HG03521 (cell line): ENCODE data around the gene VWA7.

Source experiments
- ATAC-seq: cut with Tn5 transposase; IDR thresholded peaks from one replicate; pipeline ENCODE4 v1.9.1; 2021; ENCODE audit warnings: mild to moderate bottlenecking, moderate library complexity; ENCODE audit not compliant: unreplicated experiment

Gene VWA7

DNA sequence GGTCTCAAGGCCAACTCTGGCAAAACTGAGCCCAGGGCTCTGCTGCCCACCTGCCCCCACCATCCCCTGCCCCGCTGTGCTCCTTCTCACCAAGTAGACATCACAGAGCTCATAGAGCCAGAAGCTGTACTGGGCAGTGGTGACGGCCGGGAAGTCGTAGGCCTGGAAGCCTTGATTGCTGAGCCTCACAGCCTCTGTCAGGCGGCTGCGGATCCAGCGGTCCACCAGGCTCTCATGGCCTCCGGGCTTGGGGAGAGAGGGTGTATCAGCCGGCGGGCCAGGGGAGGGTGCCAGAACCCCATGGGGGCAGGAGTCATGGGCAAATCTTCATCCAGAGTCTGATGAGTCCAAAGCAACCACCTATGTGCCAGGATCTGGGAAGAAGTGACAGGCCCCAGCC, 2.8 kb upstream of the VWA7 start:
- no peak for ATAC-seq

DNA sequence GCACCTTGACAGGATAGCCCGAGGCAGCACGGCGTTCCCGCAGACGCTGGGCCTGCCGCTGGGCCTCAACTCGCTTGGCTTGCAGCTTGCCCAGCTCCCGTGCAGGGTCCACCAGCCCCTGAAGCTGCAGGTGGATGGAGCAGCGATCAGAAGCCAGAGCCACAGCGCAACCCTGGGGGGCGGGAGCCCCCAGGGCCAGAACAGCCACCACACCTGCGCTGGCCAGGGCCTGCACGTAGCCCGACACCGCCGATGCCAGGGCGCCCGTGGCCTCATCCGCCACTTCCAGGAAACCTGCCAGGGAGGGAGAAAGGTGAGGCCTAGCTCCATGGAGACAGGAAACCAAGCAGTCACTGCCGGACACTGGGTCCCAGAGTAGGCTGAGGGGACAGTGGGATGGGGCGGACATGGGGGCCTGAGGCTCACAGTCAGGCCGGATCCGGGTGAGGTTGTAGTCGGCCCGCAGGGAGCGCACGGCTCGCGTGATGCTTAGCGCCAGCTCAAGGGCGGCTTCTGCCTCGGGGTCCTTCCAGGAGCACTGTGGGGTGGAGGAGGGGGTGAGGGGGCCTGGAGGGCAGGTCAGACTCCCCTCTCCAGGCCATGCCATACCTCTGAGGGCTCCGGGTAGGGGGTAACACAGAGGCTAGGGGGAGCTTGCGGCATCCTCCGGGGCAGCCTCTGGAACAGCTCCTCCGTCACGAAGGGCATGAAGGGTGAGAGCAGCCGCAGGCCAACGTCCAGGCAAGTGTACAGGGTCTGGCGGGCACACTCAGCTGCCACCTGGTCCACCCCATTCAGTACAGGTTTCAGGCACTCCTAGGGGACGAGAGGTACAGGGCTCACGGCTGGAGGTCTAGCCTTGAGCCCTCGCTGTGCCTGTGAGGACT, 2.1 kb upstream of the VWA7 start:
- ATAC-seq, result no peak

DNA sequence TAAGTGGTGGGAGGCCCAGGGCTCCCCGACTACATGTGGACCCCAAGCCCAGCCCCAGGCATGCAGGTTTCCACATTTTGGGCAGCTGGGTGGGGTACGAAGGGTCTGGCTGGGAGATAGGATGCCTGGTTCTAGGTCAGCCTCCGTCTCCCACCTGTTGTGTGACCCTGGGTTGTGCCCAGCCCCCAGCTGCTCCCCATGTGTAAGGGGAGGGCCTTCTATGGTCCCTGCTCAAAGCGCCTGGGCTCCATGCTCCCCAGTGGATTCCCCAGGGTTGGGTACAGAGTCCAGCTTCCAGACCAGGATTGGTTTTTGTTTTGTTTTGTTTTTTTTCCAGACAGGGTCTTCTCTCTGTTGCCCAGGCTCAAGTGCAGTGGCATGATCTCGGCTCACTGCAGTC, 1.1 kb upstream of the VWA7 start:
- no peak for ATAC-seq

DNA sequence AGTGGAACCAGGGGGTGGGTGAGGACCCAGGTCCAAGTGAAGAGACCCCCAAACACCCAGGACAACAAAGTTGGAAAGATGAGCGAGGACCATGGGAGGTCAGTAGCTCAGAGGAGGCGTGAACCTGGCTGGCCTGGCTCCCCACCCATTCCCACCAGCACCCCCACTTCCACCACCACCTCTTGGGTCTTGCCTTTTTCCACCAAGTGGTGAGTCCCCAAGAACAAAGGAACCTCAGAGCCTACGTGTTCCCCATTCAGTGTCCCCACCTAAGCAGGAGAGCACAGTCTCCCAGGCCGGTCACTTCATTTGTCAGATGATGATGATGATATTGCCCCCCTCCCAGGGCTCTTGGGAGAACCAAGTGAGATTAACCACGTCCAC, 531 bp upstream of the VWA7 start:
- ATAC-seq, result no peak

DNA sequence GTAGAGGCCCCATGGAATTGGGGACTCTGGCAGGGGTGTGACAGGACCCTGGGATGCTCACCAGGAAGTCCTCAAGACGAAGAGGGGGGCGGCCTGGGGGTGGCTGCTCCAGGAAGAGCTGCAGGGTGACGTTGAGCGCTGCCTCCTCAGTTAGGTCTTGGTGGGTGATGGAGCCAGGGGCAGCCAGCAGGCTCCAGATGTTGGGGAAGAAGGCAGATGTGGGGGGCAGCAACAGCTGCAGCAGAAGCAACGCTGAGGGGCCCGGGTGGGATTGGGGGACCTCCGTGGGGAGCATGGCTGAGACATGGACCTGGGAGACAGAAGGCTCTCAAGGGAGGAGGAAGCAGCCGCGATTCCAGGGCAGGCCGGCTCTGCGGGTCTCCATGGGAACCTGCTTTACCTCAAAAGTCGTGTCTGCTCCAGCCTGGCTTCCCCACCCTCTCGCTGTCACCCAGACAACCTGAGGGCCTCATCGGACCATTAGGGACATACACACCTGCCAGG, 591 bp downstream of the VWA7 start:
- ATAC-seq, result no peak

DNA sequence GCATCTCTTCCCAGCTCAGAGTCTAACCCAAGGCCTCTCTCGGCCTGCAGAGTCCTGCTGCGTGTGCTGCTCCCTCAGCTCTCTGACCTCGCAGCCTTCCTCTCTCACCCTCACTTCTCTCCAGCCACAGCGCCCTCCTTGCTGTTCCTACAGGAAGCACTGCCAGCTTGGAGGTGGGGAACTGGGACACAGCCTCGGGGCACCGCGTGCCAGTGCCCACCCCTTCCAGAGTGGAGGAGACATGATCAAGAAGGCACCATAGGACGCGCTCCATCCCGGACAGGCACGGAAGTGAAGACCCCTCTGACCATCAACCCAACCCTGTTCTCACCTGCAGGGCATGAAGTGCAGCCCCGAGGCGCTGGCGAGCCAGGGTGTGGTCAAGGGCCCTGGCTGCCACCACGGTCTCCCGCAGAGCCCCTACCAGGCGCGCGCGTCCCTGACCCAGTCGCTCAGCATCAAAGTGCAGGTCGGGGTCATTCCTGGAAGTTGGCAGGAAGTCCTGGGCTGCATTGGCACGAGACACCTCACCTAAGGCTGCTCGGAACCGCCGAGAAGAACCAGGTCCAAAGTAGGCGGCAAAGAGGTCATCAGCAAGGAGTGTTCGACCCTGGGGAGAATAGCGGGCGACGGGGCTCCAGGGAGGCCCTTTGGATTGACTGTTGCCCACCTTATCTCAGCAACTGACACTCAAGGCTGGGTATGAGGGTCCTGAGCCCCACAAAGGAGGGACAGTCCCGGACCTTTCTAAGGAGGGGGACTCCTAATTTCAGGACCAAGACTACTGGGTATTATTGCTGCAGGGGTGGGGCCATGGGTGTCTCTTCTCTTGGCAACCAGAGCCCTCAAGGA, 1.3 kb downstream of the VWA7 start:
- ATAC-seq, result no peak

DNA sequence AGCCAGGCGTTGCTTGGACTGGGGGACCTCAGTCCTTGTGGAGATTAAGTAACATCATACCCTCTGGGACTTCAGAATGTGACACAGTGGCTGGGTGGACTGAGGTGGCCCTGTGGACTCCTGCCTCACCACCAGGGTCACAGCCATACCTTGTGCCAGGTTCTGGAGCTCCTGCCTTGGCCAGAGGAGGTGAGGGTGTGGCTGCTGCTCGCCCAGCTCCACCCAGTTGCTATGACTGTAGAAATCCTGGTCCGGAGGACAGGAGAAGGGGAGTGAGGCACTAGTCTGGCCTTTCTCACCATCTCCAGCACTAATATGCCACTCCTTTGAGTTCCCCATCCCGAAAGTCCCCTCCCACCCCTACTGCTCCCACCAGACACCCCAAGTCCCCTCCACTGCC, 1.9 kb downstream of the VWA7 start:
- ATAC-seq, result no peak

DNA sequence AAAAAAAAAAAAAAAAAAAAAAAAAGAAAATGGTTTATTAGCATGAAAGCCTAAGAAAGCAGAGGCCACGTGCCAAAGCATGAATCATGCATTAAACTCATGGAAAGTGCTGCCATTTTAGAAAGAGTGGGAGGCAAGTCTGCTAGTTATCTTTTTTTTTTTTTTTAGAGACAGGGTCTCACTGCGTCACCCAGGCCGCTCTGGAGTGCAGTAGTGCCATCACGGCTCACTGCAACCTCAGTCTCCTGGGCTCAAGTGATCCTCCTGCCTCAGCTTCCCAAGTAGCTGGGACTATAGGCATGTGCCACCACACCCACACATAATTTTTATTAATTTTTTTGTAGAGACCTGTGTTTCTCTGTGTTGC, 5.2 kb downstream of the VWA7 start:
- no peak for ATAC-seq

DNA sequence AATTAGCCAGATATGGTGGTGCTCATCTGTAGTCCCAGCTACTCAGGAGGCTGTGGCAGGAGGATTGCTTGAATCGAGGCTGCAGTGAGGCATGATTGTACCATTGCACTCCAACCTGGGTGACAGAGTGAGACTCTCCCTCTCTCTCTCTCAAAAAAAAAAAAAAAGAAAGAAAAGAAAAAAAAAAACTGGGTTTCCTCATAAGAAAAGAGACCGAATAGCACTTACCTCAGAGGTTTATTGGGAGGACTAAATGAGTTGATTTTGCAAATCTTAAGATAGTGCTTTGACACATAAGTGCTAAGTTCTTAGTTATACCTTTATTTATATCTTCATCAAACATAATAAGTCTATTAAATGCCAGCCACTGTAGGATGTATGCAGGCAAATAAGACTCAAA, 6.3 kb downstream of the VWA7 start:
- ATAC-seq, result no peak

DNA sequence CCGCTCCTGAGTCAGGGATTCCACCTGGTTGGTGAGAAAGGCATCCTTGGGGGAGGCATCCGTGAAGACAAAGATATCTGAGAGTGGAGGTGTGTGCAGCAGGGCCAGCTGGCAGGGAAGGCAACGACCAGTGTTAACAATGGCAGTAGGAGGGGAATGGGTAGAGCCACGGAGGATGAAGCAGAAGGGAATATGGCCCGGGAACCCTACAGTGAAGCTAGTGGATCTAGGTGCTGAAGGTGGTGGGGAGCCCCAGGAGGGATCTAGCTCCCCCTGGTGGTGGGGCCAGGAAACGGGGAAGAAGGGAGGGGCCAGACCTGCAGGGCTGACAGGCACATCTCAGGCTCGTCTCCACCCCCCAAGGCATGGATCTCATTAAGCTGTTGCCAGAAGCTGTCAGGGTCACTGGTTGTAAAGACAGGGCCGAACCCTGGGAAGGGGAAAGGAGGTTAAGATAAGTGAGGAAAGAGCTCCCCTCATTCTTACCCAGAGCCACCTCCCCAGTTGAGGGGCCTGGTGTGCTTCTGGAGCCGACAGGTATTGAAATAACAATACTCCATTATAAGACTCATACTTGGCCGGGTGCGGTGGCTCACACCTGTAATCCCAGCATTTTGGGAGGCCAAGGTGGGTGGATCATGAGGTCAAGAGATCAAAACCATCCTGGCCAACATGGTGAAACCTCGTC, 7.3 kb downstream of the VWA7 start:
- ATAC-seq, result no peak

DNA sequence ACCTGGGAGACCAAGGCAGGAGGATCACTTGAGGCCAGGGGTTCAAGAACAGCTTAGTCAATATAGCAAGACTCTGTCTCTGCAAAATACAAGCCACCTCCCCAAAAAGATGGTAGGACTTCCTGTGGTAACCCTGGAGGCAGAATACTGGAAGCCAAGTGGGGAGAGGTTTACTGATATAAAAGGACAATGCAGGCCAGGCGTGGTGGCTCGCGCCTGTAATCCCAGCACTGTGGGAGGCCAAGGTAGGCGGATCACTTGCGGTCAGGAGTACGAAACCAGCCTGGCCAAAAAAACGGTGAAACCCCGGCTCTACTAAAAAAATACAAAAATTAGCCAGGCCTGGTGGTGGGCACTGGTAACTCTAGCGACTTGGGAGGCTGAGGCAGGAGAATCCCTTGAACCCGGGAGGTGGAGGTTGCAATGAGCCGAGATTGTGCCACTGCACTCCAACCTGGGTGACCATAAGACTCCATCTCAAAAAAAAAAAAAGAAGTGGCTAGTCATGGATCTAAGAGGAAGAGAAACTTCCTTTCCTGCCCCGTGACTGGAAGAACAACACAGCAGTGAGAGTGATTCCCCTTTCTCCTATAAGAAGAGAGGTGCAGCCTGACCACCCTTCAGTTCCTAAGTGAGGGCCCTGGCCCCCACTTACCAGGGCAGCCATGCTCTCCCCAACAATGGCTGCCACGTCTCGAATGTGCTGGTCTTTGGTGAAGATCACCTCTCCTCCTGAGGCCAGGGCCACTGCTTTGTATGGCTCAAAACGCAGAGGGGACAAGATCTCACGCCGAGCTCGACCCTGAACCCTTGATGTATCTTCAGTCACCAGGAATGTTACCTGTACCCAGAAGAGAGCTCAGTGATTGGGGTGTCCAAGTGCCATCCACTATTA, 8.5 kb downstream of the VWA7 start:
- ATAC-seq, result no peak

DNA sequence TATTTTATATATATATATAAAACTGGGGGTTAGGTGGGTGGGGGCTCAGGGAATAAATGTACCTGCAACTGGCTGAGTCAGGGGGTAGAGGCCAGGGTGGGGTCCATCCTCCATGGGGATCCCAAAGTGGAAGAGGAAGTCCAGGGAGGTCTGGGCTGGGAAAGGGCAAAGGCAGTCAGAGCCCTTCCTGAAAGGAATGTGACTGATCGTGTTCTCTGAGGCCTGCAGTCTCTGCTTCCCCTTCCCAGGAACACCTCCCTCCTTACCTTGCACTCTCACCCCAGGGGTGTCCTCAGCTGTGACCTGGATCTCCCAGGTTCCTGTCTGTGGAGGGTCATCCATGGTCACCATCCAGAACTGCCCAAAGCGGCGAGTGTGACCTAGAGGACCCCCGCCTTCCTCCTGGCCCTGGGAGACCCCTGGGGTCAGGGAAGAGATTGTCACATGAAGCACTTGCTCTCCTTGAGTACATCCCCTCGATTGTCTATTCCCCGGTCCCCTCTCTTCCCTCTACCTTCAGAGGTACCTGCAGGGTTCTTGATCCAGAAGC, 10.0 kb downstream of the VWA7 start:
- ATAC-seq, result no peak

DNA sequence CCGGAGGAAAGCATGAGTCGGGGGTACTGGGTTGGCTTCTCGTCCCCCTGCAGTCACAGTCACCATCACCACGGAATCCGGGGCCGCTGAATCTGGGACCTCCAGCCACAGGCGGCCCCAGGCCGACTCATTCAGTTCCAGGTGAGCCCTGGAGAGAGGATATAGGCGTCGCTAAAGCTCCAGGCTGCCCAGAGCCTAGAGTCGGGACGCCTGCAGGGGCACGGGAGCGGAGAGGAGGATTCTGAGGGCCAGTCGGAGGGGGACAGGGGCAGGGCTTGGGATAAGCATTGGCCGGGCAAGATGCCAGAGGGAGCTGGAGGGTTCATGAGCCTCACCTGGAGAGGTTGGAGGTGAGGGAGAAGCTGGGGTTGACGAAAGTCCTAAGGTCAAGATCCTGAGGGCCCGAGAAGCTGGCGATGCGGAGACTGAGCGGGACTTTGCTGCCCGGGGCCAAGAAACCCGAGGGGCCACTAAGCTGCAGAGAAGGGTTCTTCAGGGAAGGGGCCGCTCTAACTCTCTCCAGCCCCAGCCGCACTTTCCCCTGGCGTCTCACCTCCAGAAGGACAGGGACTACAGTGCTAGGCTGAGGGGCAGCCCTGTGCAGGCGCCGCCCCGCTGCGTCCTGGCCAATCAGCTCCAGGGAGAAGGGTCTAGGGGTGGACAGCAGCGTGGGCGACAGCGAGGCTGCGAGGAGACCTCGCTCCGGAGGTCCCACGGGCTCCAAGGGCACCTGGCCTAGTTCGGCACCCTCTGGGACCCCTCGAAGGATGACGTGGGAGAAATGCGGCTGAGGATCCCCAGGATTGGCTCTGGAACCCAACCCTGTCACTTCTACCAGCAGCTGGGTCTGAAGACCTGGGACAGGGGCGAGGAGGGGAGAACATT, 11.0 kb downstream of the VWA7 start:
- ATAC-seq, result no peak

DNA sequence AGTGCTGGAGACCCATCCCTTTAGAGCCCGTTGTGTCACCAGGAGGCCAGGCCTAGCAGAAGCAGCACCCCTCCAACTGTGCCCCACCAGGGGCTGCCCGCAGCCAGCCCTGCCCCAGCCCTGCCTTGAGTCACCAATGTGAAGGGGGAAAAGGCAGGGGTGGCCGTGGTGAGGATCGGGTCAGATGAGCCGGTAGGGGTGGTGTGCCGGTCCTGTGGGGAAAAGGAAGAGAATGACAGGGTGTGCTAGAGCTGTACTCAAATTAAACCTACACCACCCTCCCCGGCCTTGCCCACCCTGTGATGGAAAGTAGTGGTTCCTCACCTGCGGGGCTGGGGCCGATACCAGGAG, 11.6 kb downstream of the VWA7 start:
- no peak for ATAC-seq

DNA sequence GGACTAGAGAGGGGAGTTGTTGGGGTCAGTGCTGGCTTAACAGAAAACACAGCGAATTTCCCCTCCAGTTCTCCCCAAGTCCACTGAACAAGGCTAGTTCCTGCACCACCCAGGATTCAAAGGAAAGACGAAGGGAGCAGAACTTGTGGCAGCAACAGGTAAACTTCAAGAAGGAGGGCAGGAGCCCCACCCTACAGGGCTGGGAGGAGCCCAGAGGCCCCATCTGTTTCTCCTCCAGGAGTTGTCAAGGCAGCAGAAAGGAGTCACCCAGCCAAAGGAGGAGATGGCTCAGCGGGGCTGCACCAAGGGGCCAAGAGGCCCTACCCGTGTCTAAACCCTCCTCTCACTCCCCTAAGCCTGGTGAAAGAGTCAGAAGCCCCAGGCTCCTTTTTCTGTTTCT, 12.9 kb downstream of the VWA7 start:
- no peak for ATAC-seq

DNA sequence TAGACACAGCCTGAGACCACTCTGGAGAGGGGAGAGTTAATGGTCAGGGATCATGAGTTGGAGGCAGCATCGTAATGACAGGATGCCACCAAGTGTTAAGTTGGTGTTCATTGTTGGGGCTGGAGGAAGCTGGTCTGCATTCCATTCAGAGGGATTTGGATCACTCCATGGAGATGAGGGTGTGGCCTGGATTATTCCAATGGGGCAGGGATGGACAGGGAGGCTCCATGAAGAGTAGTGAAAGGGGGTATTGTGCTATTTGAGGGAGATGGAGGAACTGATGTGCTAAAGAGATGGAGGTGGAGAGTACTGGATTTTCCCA, 13.5 kb downstream of the VWA7 start:
- ATAC-seq, result no peak

DNA sequence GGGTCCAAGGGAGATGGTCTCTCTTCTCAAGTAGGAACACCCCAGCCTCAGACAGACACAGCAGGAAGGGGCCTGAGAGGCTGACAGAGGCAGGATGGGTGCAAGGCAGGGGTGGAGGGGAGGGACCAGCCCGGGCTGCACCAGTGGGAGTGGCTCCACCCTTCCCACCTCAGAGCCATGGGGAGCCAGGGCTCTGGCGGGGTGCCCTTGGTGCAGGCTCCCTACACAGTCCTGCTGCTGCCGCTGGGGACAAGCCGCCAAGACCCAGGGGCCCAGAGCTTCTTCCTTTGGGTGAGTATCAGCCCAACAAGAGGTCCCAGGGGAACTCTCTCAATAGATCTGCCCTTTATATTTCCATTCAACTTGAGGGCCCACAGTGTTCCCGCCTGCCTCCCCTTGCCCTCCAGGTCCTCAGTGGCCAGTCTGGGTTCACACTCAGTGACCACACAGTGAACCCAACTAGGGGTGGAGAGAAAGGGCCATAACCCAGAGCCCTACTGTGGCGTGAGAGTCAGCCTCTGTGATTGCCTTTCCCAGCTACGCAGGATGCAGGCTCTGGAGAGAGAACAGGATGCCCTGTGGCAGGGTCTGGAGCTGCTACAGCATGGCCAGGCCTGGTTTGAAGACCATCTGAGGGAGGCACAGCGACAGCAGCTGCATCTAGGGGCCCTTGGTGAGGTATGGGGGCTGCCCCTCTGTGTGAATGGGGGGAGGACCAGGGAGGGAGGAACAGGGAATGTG, 14.1 kb downstream of the VWA7 start:
- no peak for ATAC-seq

DNA sequence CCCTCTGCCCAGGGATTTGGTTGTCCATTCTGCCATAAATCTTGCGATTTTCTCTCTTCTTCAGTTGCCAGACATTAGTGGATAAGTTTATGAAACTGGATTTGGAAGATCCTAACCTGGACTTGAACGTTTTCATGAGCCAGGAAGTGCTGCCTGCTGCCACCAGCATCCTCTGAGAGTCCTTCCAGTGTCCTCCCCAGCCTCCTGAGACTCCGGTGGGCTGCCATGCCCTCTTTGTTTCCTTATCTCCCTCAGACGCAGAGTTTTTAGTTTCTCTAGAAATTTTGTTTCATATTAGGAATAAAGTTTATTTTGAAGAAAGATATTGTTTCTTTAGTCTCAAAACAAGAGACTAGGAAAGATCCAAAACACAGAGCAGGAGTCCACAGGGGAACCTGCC, 14.8 kb downstream of the VWA7 start, which contains the start of gene SAPCD1:
TSS of gene SAPCD1 (plus strand) at position 301 of the 400 bp plus-strand sequence. CDS start 399 bp downstream, outside the sequence.
- no peak for ATAC-seq

DNA sequence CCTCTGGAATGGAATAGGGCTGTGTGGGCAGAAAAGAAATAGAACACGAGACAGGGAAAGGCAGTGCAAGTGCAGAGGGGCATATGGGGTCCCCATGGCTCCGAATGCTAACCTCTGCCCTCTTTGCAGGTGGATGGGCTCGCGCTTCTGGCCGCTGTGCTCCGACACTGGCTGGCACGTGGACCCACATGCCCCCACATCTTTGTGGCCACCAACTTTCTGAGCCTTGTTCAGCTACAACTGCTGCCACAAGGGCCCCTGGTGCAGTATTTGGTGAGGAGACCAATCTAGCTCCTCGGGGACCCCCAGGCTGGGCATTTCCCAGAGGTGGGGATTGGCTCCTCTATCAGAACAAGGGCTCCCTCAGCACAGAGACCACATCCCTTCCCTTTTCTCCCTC, 15.8 kb downstream of the VWA7 start:
- ATAC-seq, result no peak
